Breast epithelium (tissue), 3 donors: ENCODE results near the gene UBE2U.

Experiments used
- POLR2A ChIP-seq: fragments of 450-650 bp; IDR thresholded peaks from one replicate; pipeline ENCODE4 v1.6.1; 2016; ENCODE audit warnings: antibody characterized with exemption, mild to moderate bottlenecking, moderate library complexity
- TF ChIP-seq, protein P1 (sequence below), 3 donors: fragments of 450-650 bp; IDR thresholded peaks; one replicate each; pipeline ENCODE4 v1.5.1; 2016 to 2017; ENCODE audit warnings: antibody characterized with exemption in 3 of 3, mild to moderate bottlenecking in 3 of 3, moderate library complexity in 3 of 3

DNA sequence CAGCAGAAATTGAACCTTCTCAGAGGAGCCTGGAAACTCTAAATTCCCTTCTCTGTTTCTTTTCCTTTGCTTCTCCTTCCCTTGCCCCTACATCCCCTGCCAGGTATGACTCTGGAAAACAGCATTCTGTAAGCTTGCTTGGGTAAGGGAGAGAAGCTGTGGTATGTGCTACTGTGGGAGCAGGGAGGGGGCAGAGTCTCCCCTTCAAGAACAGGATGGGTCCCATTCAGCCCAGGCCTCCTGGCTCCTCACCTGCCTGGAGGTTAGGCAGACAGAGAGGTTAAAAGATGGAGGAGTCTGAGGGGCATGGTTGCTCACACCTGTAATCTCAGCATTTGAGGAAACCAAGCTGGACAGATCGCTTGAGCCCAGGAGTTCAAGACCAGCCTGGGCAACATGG lies 40.6 kb upstream of the UBE2U start:
- TF ChIP-seq POLR2A: no peak
- TF ChIP-seq, protein P1, sequence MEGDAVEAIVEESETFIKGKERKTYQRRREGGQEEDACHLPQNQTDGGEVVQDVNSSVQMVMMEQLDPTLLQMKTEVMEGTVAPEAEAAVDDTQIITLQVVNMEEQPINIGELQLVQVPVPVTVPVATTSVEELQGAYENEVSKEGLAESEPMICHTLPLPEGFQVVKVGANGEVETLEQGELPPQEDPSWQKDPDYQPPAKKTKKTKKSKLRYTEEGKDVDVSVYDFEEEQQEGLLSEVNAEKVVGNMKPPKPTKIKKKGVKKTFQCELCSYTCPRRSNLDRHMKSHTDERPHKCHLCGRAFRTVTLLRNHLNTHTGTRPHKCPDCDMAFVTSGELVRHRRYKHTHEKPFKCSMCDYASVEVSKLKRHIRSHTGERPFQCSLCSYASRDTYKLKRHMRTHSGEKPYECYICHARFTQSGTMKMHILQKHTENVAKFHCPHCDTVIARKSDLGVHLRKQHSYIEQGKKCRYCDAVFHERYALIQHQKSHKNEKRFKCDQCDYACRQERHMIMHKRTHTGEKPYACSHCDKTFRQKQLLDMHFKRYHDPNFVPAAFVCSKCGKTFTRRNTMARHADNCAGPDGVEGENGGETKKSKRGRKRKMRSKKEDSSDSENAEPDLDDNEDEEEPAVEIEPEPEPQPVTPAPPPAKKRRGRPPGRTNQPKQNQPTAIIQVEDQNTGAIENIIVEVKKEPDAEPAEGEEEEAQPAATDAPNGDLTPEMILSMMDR (IDR thresholded peaks at IDR 0.05): no peak
